ENCODE results near the gene FLNA. TPM values are rescaled to one million over a fixed set of nuclear protein-coding genes. Genes with fewer than 3 reads are reported as not detected.
"Not testable (repeated sequence)": the region's sequence is repeated elsewhere in the genome, so short reads cannot be mapped to it uniquely, and the experiment has no call there.

Gene FLNA
- total RNA-seq, 1 experiment from 2014 or later, result 1,164 TPM

- no peak for DNase-seq (ENCODE audit: low read depth)
- in situ Hi-C loops (cut with HindIII; ENCODE audit: low pct_unique_long_range_greater_than_20kb, low sequenced_read_pairs), result no loop called here
These were observed 52.8 kb downstream of the FLNA start for GRCh38 chrX:154321594-154321993.

- no peak for DNase-seq (ENCODE audit: low read depth)
- in situ Hi-C loops (cut with HindIII; ENCODE audit: low pct_unique_long_range_greater_than_20kb, low sequenced_read_pairs), result no loop called here
These were observed 53.3 kb downstream of the FLNA start for GRCh38 chrX:154321152-154321551.

- DNase-seq (ENCODE audit: low read depth), result no peak
- in situ Hi-C loops (cut with HindIII; ENCODE audit: low pct_unique_long_range_greater_than_20kb, low sequenced_read_pairs), result no loop called here
These were observed 54.0 kb downstream of the FLNA start for GRCh38 chrX:154320406-154320805.

- in situ Hi-C loops (cut with HindIII; ENCODE audit: low pct_unique_long_range_greater_than_20kb, low sequenced_read_pairs), result no loop called here
- DNase-seq (ENCODE audit: low read depth), result no peak
These were observed 56.9 kb downstream of the FLNA start for GRCh38 chrX:154317391-154317995.

GRCh38 chrX:154315416-154315815, 59.0 kb downstream of the FLNA start:
- in situ Hi-C loops (cut with HindIII; ENCODE audit: low pct_unique_long_range_greater_than_20kb, low sequenced_read_pairs), result no loop called here
- DNase-seq (ENCODE audit: low read depth), result no peak

GRCh38 chrX:154313147-154313546, 61.3 kb downstream of the FLNA start:
- no peak for DNase-seq (ENCODE audit: low read depth)
- in situ Hi-C loops (cut with HindIII; ENCODE audit: low pct_unique_long_range_greater_than_20kb, low sequenced_read_pairs), result no loop called here

GRCh38 chrX:154312116-154312515, 62.3 kb downstream of the FLNA start:
- DNase-seq (ENCODE audit: low read depth), result no peak
- in situ Hi-C loops (cut with HindIII; ENCODE audit: low pct_unique_long_range_greater_than_20kb, low sequenced_read_pairs), result no loop called here

GRCh38 chrX:154310616-154311536, 63.6 kb downstream of the FLNA start:
- no peak for DNase-seq (ENCODE audit: low read depth)
- in situ Hi-C loops (cut with HindIII; ENCODE audit: low pct_unique_long_range_greater_than_20kb, low sequenced_read_pairs), result no loop called here

- in situ Hi-C loops (cut with HindIII; ENCODE audit: low pct_unique_long_range_greater_than_20kb, low sequenced_read_pairs), result no loop called here
- DNase-seq (ENCODE audit: low read depth), result no peak
These were observed 65.2 kb downstream of the FLNA start for GRCh38 chrX:154309041-154309775.

- peak; percentile 19 for DNase-seq (ENCODE audit: low read depth)
- in situ Hi-C loops (cut with HindIII; ENCODE audit: low pct_unique_long_range_greater_than_20kb, low sequenced_read_pairs), result no loop called here
These were observed 66.1 kb downstream of the FLNA start for GRCh38 chrX:154308108-154308946.

- no peak for DNase-seq (ENCODE audit: low read depth)
- in situ Hi-C loops (cut with HindIII; ENCODE audit: low pct_unique_long_range_greater_than_20kb, low sequenced_read_pairs), result no loop called here
These were observed 67.2 kb downstream of the FLNA start for GRCh38 chrX:154307202-154307601.

- DNase-seq (ENCODE audit: low read depth), result no peak
- in situ Hi-C loops (cut with HindIII; ENCODE audit: low pct_unique_long_range_greater_than_20kb, low sequenced_read_pairs), result no loop called here
These were observed 68.8 kb downstream of the FLNA start for GRCh38 chrX:154305541-154306205.

GRCh38 chrX:154304846-154305245, 69.6 kb downstream of the FLNA start:
- in situ Hi-C loops (cut with HindIII; ENCODE audit: low pct_unique_long_range_greater_than_20kb, low sequenced_read_pairs), result no loop called here
- DNase-seq (ENCODE audit: low read depth), result no peak

GRCh38 chrX:154303476-154303875, 71.0 kb downstream of the FLNA start:
- no peak for DNase-seq (ENCODE audit: low read depth)
- in situ Hi-C loops (cut with HindIII; ENCODE audit: low pct_unique_long_range_greater_than_20kb, low sequenced_read_pairs), result no loop called here

GRCh38 chrX:154302998-154303397, 71.4 kb downstream of the FLNA start:
- in situ Hi-C loops (cut with HindIII; ENCODE audit: low pct_unique_long_range_greater_than_20kb, low sequenced_read_pairs); DNase-seq (ENCODE audit: low read depth): not testable (repeated sequence)

- no peak for DNase-seq (ENCODE audit: low read depth)
- in situ Hi-C loops (cut with HindIII; ENCODE audit: low pct_unique_long_range_greater_than_20kb, low sequenced_read_pairs), result no loop called here
These were observed 73.6 kb downstream of the FLNA start for GRCh38 chrX:154300816-154301215.

Measured in Caki2 (cell line).